Measurements from ENCODE around the gene PHTF1.

Gene PHTF1

DNA sequence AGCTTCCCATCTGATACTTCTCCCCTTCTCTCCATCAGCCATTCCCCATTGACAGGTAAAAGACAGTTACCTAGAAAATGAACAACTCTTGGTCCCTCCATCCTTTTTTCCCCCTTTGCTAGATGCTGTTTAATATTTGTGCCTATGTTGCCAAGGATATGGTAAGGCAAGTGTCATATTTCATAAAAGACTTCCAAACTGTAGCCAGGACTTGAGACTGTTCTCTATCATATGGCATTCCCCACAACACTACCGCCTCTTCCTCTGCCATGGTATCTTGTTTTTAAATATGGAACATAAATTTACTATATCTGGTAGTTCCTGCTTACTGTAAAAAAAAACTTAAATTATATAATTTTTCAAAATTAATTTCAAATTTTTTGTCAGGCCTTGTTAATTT, 97.2 kb downstream of the PHTF1 start:
- FAIRE-seq: no peak

GRCh38 chr1:113660088-113660487, 99.2 kb downstream of the PHTF1 start:
- FAIRE-seq: no peak

DNA sequence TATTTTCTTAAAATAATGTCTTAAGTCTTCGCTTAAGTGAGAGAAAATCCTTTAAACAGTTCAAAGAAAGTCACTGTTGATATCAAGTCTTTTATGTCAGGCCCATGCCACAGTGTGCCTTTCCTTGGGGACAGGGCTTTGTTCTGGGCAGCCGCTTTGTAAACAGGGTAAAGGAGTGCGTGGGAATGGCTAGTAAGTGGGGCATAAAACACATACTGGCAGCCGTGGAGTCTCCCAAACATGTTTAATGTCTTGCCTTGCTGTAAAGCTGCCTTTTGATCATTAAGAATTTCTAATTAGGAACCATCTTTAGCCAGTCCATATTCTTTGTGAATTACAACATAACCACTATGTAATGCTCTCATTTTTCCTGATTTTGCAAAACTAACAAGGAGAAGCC, 99.7 kb downstream of the PHTF1 start:
- FAIRE-seq: no peak

DNA sequence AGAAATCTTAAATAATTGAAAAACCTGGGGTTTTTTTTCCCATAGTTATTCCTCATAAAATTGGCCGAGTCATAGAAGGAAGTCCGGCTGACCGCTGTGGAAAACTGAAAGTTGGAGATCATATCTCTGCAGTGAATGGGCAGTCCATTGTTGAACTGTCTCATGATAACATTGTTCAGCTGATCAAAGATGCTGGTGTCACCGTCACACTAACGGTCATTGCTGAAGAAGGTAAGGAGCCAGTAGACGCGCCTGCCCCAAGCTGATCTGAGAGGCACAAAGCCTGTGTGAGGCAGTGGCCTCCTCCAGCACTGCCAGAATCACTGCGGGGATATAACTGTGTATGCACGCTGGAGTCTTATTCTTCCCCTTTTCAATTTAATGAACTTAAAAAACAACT, 100.3 kb downstream of the PHTF1 start:
- FAIRE-seq: no peak

DNA sequence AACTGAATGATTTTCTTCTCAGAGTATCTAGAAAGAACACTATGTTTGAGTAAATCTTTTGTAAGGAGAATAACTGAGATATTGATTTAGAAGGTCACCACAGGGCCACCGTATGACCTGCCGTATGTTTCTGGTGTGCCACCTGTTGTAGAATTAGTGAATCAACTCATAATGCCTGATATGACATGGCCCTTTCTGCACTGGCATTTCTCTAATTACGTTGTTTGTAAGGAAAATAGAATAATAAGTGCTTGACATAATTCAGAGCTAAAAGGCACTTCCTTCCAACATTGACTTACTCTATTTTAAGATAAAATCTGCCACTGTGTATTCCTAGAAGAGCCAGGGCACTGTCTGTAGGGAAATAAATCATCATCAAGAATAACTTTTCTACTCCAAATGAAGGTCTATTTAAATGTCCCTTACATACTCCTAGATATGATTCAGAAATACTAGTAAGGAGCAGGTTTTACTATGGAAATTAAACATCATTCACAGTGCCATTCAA, 101.7 kb downstream of the PHTF1 start:
- no peak for FAIRE-seq

DNA sequence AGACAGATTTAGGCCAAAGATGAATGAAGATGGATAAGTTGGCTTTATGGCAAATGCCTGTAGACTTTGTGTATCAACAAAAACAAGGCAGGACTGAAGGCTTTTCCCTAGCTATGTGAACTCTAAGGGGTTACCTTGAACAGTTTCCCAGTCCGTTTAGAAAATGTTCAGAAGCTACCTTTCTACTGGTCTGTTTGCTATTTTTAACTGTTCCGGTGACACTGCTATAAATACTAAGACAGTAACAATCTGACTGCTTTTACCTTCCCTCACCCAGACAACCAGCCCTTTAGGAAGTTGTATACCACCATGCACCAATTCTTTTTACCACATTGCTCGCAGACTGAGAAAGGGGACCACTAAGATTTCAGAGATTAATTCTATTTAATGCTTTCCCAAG, 102.2 kb downstream of the PHTF1 start:
- FAIRE-seq: no peak

DNA sequence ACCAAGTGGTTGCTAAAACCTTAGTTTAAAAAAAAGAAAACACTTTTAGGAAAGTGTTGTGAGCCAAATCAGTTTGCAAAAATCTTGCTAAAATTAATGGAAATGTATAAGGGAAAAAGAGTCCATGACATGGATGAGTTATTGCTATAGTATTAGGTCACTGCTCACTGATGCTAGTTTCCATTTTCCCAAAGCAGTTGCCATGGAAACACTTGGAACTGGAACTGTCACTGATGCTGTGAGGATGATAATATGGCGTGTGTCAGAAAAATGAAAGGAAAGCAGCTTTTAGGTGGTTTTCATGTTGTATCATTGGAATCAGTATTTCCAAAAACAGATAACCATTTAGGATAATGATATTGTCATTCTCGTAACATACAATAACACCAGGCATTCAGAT, 104.4 kb downstream of the PHTF1 start:
- FAIRE-seq: no peak

DNA sequence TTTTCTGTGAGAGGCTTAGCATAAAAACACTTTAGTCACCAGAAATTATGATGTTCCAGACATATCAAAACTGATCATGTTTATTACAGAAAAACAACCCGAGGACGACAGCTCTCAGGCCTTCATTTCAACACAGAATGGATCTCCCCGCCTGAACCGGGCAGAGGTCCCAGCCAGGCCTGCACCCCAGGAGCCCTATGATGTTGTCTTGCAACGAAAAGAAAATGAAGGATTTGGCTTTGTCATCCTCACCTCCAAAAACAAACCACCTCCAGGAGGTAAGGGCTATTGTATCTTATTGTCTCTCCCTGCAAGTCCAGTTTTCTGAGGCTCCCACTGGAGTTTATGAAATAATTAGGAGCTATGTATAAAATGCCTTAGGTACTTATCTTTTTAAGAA, 105.5 kb downstream of the PHTF1 start:
- no peak for FAIRE-seq

DNA sequence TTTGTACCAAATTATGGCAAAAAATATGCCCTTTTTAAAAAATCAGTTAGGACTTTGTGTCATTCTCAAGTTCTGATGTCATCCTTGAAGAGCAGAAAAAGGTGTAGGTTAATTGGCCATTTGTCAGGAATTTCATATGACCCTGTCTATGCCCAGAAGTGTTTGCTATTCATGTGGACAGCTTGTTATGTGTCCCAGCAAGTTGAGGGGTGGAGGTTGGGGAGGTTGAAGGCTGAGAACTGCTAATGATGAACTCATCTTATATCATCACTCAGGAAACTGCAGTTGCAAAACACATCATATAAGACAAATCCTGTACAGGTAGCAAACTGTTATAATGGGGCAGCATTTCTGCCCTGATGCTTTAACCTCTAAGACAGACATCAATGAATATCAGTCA, 106.5 kb downstream of the PHTF1 start:
- no peak for FAIRE-seq

DNA sequence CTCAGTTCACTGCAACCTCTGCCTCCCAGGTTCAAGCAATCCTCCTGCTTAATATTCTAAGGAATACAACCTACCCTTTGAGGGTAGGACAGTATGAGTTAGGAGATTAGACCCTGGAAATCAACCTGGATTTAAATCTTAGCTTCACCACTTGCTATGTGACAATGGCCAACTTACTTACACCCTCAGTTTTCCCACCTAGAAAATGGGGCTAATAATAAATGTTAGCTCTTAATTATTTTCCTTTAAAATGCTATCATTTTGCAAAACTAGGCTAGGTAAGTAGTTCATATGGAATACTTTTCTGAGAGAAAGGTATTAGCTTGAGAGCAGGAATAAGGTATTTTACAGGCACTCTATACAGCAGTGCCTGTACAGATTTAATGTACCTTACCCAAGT, 110.8 kb downstream of the PHTF1 start:
- FAIRE-seq: no peak

- no peak for FAIRE-seq
These were observed 112.1 kb downstream of the PHTF1 start for GRCh38 chr1:113647164-113647563.
